ENCODE measurements around the gene RAPGEF3. TPM values are rescaled to one million over a fixed set of nuclear protein-coding genes. Genes with fewer than 3 reads are reported as not detected.

Gene RAPGEF3
- total and polyA plus RNA-seq, 4 donors = 1.3 to 4.3 (median 1.4) TPM

DNA sequence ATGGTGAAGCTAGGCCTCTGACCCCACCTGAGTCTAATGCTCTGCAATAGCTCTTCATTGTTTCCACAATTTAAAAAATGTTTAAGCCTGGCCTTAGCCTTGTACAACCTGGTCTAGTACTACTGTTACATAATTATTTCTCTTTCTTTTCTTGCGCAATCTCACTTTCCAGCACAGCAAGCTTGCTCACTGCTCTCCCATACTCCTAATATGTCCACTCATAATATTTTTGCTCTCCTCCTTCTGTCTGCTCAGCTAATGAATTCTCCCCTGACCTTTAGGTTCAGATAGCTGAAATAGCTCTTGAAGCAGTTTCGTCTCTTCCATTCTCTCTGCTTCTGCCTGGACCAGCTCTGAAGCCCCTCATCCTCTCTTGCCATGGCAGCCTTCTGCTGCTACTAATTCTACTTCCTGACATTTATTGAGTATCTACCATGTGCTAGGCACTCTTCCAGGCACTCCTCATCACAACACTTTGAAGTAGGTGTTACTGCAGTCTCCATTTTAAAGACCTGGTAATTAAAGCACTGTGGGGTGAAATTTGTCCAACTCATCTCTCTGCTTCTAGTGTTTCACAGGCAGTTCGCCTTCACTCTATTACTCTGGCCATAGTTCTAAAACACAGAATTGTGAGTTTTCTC, 11.5 kb upstream of the RAPGEF3 start:
- Histone ChIP-seq H3K27ac (ENCODE audit: low read depth in 1 of 2, low read length in 2 of 2) (no peak overlapping the region), H3K9me3 (ENCODE audit: control insufficient read depth in 4 of 4, low read length in 3 of 4) (no peaks in the 10 kb centered on the region), H3K36me3 (ENCODE audit: control insufficient read depth in 4 of 4, insufficient read depth in 3 of 4, low read depth in 1 of 4, low read length in 3 of 4) (no peaks in the 10 kb centered on the region), H3K4me3 (ENCODE audit: low read depth in 1 of 3, low read length in 3 of 3) (no peak overlapping the region), H3K9ac (ENCODE audit: low read depth in 1 of 2, low read length in 2 of 2) (no peak overlapping the region), H3K27me3 (ENCODE audit: control insufficient read depth in 4 of 4, insufficient read depth in 4 of 4, low read length in 3 of 4) (no peaks in the 10 kb centered on the region), H3K4me1 (ENCODE audit: control insufficient read depth in 4 of 4, insufficient read depth in 4 of 4, low read length in 3 of 4) (peaks cover 2 to 26% (median 14%) of the 10 kb centered on the region in 4 donors)
- no peak for DNase-seq (ENCODE audit: low spot score)
- peak in 1 of 2 donors; percentile 6 for TF ChIP-seq HNF4A (conservative IDR thresholded peaks at IDR 0.05)
- peak in 1 of 2 donors; percentile 12 for TF ChIP-seq RAD21 (IDR thresholded peaks at IDR 0.05)
- TF ChIP-seq RXRA (IDR thresholded peaks at IDR 0.05) = peak; percentile 28 to 47
- TF ChIP-seq GABPA (IDR thresholded peaks at IDR 0.05 in 1 of 2, conservative IDR thresholded peaks at IDR 0.05 in 1 of 2) = no peak
- 79% methylated on average over 3 of the region's 3 CpGs for WGBS

DNA sequence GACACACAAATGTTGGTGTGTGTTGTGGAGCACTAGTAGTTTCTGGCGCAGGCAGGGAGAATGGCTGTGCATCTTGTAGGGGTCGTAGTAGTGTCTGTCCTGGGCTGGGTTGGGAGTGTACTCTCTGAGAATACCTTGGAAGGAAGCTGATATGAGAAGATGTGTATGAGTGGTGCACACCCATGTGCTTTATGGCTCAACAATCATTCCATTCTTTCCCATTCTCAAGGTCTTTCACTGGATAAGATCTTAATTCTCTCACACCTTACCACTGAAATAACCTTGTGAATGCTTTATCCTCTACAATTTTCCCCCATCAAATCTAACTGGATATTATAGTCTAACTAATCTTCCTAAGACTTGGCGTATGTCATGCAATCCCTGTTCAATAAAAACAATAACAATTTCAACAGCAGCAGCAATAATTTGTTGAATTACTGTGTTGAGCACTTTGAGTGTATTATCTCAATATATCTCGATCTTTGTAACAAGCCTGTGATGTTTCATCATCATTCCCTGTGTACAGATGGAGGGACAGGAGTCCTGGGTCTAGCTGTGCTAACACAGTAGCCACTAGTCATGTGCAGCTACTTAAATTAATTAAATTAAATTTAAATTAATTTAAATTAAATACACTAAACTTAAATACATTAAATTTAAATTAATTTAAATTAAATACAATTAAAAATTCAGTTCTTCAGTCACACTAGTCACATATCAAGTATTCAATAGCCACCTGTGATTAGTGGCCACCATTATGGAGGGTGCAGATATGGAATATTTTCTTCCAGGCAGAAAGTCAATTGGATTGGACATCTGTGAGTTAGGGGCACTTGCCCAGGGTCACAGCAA, 10.8 kb upstream of the RAPGEF3 start:
- Histone ChIP-seq H3K9me3 (ENCODE audit: control insufficient read depth in 4 of 4, low read length in 3 of 4) (no peaks in the 10 kb centered on the region), H3K4me3 (ENCODE audit: low read depth in 1 of 3, low read length in 3 of 3) (no peak overlapping the region), H3K9ac (ENCODE audit: low read depth in 1 of 2, low read length in 2 of 2) (no peak overlapping the region), H3K4me1 (ENCODE audit: control insufficient read depth in 4 of 4, insufficient read depth in 4 of 4, low read length in 3 of 4) (peaks cover 2 to 26% (median 14%) of the 10 kb centered on the region in 4 donors), H3K27me3 (ENCODE audit: control insufficient read depth in 4 of 4, insufficient read depth in 4 of 4, low read length in 3 of 4) (no peaks in the 10 kb centered on the region), H3K27ac (ENCODE audit: low read depth in 1 of 2, low read length in 2 of 2) (no peak overlapping the region), H3K36me3 (ENCODE audit: control insufficient read depth in 4 of 4, insufficient read depth in 3 of 4, low read depth in 1 of 4, low read length in 3 of 4) (no peaks in the 10 kb centered on the region)
- DNase-seq (ENCODE audit: low spot score) = no peak
- TF ChIP-seq TAF1 (conservative IDR thresholded peaks at IDR 0.05) = no peak
- TF ChIP-seq NR2F2 (IDR thresholded peaks at IDR 0.05) = no peak
- TF ChIP-seq RXRA (IDR thresholded peaks at IDR 0.05) = no peak
- no peak for TF ChIP-seq HNF4G (IDR thresholded peaks at IDR 0.05)
- peak in 1 of 2 donors; percentile 18 for TF ChIP-seq HNF4A (conservative IDR thresholded peaks at IDR 0.05)
- TF ChIP-seq, protein P1, sequence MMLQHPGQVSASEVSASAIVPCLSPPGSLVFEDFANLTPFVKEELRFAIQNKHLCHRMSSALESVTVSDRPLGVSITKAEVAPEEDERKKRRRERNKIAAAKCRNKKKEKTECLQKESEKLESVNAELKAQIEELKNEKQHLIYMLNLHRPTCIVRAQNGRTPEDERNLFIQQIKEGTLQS (IDR thresholded peaks at IDR 0.05) = peak; percentile 5
- no peak for TF ChIP-seq CTCF (IDR thresholded peaks at IDR 0.05; ENCODE audit: low read depth, low read length, missing input control)
- no peak for TF ChIP-seq YY1 (IDR thresholded peaks at IDR 0.05)
- 62% methylated on average over 4 of the region's 4 CpGs for WGBS

DNA sequence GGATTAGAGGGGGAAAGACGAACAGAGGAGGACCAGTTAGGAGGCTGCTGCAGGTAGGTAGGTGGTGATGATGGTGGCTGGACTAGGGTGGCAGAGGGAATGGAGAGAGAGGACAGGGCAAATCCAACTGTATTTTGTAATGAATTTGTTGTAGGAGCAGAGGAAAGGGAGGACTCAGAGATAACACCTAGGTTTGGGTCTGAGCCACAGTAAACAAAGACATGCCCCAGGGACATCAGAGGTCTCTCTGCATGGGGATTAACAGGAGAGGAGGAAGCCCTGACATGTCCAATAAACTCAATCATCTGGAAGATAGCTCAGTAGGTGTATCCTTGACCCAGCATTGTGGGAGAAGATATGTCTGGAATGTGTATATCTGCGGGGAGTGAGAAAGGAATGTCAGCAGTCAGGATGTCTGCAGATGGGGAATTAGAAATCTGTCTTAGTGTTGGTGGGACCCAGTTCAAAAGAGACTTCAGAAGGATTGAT, 9.7 kb upstream of the RAPGEF3 start:
- 45% methylated on average over 2 of the region's 2 CpGs for WGBS
- no peaks in the 10 kb centered on the region for H3K27me3 ChIP-seq (ENCODE audit: control insufficient read depth in 4 of 4, insufficient read depth in 4 of 4, low read length in 3 of 4)
- peaks cover 2 to 19% (median 7%) of the 10 kb centered on the region in 4 donors for H3K4me1 ChIP-seq (ENCODE audit: control insufficient read depth in 4 of 4, insufficient read depth in 4 of 4, low read length in 3 of 4)
- no peaks in the 10 kb centered on the region for H3K9me3 ChIP-seq (ENCODE audit: control insufficient read depth in 4 of 4, low read length in 3 of 4)
- H3K9ac ChIP-seq (ENCODE audit: low read depth in 1 of 2, low read length in 2 of 2) = no peak overlapping the region
- no peak overlapping the region for H3K4me3 ChIP-seq (ENCODE audit: low read depth in 1 of 3, low read length in 3 of 3)
- no peaks in the 10 kb centered on the region for H3K36me3 ChIP-seq (ENCODE audit: control insufficient read depth in 4 of 4, insufficient read depth in 3 of 4, low read depth in 1 of 4, low read length in 3 of 4)
- no peak overlapping the region for H3K27ac ChIP-seq (ENCODE audit: low read depth in 1 of 2, low read length in 2 of 2)
- DNase-seq (ENCODE audit: low spot score) = no peak
- peak in 1 of 2 donors; percentile 19 for TF ChIP-seq RXRA (IDR thresholded peaks at IDR 0.05)
- no peak for TF ChIP-seq TAF1 (conservative IDR thresholded peaks at IDR 0.05)
- TF ChIP-seq GABPA (IDR thresholded peaks at IDR 0.05 in 1 of 2, conservative IDR thresholded peaks at IDR 0.05 in 1 of 2) = no peak
- no peak for TF ChIP-seq NR2F2 (IDR thresholded peaks at IDR 0.05)
- TF ChIP-seq MAX (IDR thresholded peaks at IDR 0.05) = no peak
- TF ChIP-seq HNF4A (conservative IDR thresholded peaks at IDR 0.05) = peak; percentile 23 to 25
- TF ChIP-seq, protein P1 (IDR thresholded peaks at IDR 0.05) = no peak
- peak; percentile 85 for TF ChIP-seq FOXA2 (IDR thresholded peaks at IDR 0.05)
- TF ChIP-seq, protein P2, sequence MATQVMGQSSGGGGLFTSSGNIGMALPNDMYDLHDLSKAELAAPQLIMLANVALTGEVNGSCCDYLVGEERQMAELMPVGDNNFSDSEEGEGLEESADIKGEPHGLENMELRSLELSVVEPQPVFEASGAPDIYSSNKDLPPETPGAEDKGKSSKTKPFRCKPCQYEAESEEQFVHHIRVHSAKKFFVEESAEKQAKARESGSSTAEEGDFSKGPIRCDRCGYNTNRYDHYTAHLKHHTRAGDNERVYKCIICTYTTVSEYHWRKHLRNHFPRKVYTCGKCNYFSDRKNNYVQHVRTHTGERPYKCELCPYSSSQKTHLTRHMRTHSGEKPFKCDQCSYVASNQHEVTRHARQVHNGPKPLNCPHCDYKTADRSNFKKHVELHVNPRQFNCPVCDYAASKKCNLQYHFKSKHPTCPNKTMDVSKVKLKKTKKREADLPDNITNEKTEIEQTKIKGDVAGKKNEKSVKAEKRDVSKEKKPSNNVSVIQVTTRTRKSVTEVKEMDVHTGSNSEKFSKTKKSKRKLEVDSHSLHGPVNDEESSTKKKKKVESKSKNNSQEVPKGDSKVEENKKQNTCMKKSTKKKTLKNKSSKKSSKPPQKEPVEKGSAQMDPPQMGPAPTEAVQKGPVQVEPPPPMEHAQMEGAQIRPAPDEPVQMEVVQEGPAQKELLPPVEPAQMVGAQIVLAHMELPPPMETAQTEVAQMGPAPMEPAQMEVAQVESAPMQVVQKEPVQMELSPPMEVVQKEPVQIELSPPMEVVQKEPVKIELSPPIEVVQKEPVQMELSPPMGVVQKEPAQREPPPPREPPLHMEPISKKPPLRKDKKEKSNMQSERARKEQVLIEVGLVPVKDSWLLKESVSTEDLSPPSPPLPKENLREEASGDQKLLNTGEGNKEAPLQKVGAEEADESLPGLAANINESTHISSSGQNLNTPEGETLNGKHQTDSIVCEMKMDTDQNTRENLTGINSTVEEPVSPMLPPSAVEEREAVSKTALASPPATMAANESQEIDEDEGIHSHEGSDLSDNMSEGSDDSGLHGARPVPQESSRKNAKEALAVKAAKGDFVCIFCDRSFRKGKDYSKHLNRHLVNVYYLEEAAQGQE (IDR thresholded peaks at IDR 0.05) = no peak
- TF ChIP-seq FOXA1 (IDR thresholded peaks at IDR 0.05) = peak; percentile 73
- TF ChIP-seq CTCF (IDR thresholded peaks at IDR 0.05; ENCODE audit: low read depth, low read length, missing input control) = no peak
- TF ChIP-seq RAD21 (IDR thresholded peaks at IDR 0.05) = no peak
